ENCODE data around the gene MT1G. TPM values are rescaled to one million over a fixed set of nuclear protein-coding genes. Genes with fewer than 3 reads are reported as not detected.
A peak's percentile ranks its signal among the peaks of the same experiment; 100 is the strongest.

Gene MT1G
- total RNA-seq, 1 experiment from 2014 or later = not detected

DNA sequence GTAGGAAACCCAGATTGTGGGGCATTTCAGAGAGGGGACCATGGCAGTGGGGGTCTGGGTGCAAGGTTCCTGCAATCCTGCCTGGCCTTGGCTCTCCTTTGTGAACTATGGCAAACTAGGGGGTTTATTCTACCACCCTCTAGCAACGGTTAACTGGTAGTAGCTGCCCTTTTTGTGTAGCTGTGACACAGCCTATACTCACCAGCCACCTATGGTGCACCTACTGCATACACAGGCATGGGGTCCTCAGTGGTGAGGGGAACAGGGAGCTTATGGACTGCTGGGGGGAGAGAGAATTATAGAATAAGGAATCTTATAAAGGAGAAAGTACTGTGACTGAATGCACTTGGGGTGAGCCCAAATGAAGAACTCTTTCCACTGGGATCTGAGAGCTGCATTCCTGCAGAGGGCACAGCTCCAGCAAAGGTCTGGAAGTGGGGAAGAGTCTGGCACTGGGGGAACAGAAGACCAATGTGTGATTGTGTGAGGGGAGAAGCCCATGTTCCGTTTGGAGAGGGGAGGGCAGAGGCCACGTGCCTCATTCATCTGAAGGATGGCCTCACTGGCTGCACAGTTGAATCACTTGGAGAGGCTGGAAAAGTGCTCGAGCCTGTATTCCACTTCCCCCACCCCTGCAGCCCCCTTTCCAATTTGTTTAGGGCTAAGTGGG is 16.5 kb upstream of the MT1G start:
- H3K4me3 Mint-ChIP-seq (ENCODE audit: unreplicated experiment) = no peak overlapping the region
- H3K9me3 Mint-ChIP-seq (ENCODE audit: unreplicated experiment) = peaks cover 11% of the 10 kb centered on the region
- Histone ChIP-seq H3K36me3 (ENCODE audit: control insufficient read depth, insufficient read depth, low read length) (no peaks in the 10 kb centered on the region), H3K4me1 (peaks cover 8% of the 10 kb centered on the region; the same call in 1 of the 2 replicates), H3K9me3 (peaks cover 8% of the 10 kb centered on the region), H3K4me3 (ENCODE audit: low read depth, low read length) (no peak overlapping the region), H3K27me3 (replicated peaks; ENCODE audit: control insufficient read depth, insufficient read depth, low read length) (no peaks in the 10 kb centered on the region)
- TF ChIP-seq CTCF (IDR thresholded peaks at IDR 0.05; ENCODE audit: insufficient read depth in 1 of 2, low read depth in 1 of 2, low read length in 1 of 2, severe bottlenecking in 1 of 2, unreplicated experiment in 1 of 2) = no peak
- CTCF ChIA-PET = no interaction called here
- H3K27me3 Mint-ChIP-seq (ENCODE audit: insufficient read depth, unreplicated experiment) = peaks cover 7% of the 10 kb centered on the region
- H3K4me1 Mint-ChIP-seq (ENCODE audit: low read depth, unreplicated experiment) = no peaks in the 10 kb centered on the region
- intact Hi-C loops (cut with micrococcal nuclease; ENCODE audit: unreplicated experiment) = no loop called here
- no peak overlapping the region for H3K27ac Mint-ChIP-seq (ENCODE audit: unreplicated experiment)
- BruUV-seq (replicated peaks) = no TSS peak
- no peak for DNase-seq
- POLR2A ChIA-PET = no interaction called here
- H3K36me3 Mint-ChIP-seq (ENCODE audit: insufficient read depth, unreplicated experiment) = no peaks in the 10 kb centered on the region

DNA sequence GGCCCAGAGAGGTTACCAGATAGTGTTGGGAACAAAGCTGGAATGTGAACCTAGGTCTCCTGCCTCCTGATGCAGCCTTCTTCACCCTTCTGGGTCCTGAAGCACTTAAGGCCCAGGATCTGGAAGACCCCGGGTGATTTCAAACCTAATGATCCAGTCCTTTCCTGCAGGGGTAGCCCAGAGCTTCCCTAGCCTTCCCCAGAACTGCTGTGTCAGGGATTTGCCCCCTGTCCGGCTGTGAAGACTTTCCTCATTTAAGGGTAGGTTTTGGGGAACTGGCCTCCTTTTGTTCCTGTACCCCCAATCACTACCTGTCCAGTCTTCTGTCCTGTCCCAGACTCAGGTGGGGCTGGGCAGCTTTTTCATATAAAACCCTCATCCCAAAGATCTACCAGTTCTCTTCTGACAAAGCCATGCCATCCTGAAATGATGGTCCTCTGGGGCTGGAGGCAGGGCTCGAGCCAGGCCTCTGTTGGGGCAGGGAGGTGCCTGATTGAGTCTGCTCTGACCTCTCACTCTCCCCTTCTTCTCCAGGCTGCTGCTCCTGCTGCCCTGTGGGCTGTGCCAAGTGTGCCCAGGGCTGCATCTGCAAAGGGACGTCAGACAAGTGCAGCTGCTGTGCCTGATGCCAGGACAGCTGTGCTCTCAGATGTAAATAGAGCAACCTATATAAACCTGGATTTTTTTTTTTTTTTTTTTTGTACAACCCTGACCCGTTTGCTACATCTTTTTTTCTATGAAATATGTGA is 15.7 kb upstream of the MT1G start:
- intact Hi-C loops (cut with micrococcal nuclease; ENCODE audit: unreplicated experiment) = no loop called here
- Histone ChIP-seq H3K4me1 (peaks cover 8% of the 10 kb centered on the region; the same call in 1 of the 2 replicates), H3K4me3 (ENCODE audit: low read depth, low read length) (no peak overlapping the region), H3K27me3 (replicated peaks; ENCODE audit: control insufficient read depth, insufficient read depth, low read length) (no peaks in the 10 kb centered on the region), H3K9me3 (peaks cover 8% of the 10 kb centered on the region), H3K36me3 (ENCODE audit: control insufficient read depth, insufficient read depth, low read length) (no peaks in the 10 kb centered on the region)
- Mint-ChIP-seq H3K27me3 (ENCODE audit: insufficient read depth, unreplicated experiment) (peaks cover 7% of the 10 kb centered on the region), H3K4me1 (ENCODE audit: low read depth, unreplicated experiment) (no peaks in the 10 kb centered on the region), H3K4me3 (ENCODE audit: unreplicated experiment) (no peak overlapping the region), H3K9me3 (ENCODE audit: unreplicated experiment) (peaks cover 11% of the 10 kb centered on the region), H3K36me3 (ENCODE audit: insufficient read depth, unreplicated experiment) (no peaks in the 10 kb centered on the region), H3K27ac (ENCODE audit: unreplicated experiment) (no peak overlapping the region)
- TF ChIP-seq CTCF (IDR thresholded peaks at IDR 0.05; ENCODE audit: insufficient read depth in 1 of 2, low read depth in 1 of 2, low read length in 1 of 2, severe bottlenecking in 1 of 2, unreplicated experiment in 1 of 2) = no peak
- POLR2A ChIA-PET = interaction anchor here (0.9 kb wide), 1 partner anchor 26 kb away, joined by 3 read pairs; no protein-coding TSS in a partner anchor
- no peak for DNase-seq
- no TSS peak for BruUV-seq (replicated peaks)
- CTCF ChIA-PET = interaction anchor here (2.3 kb wide), 1 partner anchor 19 kb away, joined by 11 read pairs; no protein-coding TSS in a partner anchor

- DNase-seq = no peak
- no peaks in the 10 kb centered on the region for H3K4me1 Mint-ChIP-seq (ENCODE audit: low read depth, unreplicated experiment)
- no TSS peak for BruUV-seq (replicated peaks)
- peaks cover 11% of the 10 kb centered on the region for H3K9me3 Mint-ChIP-seq (ENCODE audit: unreplicated experiment)
- H3K4me3 Mint-ChIP-seq (ENCODE audit: unreplicated experiment) = peak overlapping the region; percentile 95
- H3K36me3 Mint-ChIP-seq (ENCODE audit: insufficient read depth, unreplicated experiment) = no peaks in the 10 kb centered on the region
- intact Hi-C loops (cut with micrococcal nuclease; ENCODE audit: unreplicated experiment) = loop anchor here (1.0 kb wide), 1 partner anchor 8 kb away; no protein-coding TSS in a partner anchor
- H3K4me3 ChIP-seq (ENCODE audit: low read depth, low read length) = peak overlapping the region; percentile 65
- H3K27ac Mint-ChIP-seq (ENCODE audit: unreplicated experiment) = no peak overlapping the region
- ChIA-PET POLR2A (interaction anchor here (0.9 kb wide), 1 partner anchor 26 kb away, joined by 3 read pairs; no protein-coding TSS in a partner anchor), CTCF (interaction anchor here (2.3 kb wide), 1 partner anchor 19 kb away, joined by 11 read pairs; no protein-coding TSS in a partner anchor)
- no peaks in the 10 kb centered on the region for H3K27me3 ChIP-seq (replicated peaks; ENCODE audit: control insufficient read depth, insufficient read depth, low read length)
- no peak for TF ChIP-seq CTCF (IDR thresholded peaks at IDR 0.05; ENCODE audit: insufficient read depth in 1 of 2, low read depth in 1 of 2, low read length in 1 of 2, severe bottlenecking in 1 of 2, unreplicated experiment in 1 of 2)
- H3K27me3 Mint-ChIP-seq (ENCODE audit: insufficient read depth, unreplicated experiment) = peaks cover 7% of the 10 kb centered on the region
- H3K4me1 ChIP-seq = peaks cover 8% of the 10 kb centered on the region; the same call in 1 of the 2 replicates
- peaks cover 8% of the 10 kb centered on the region for H3K9me3 ChIP-seq
- H3K36me3 ChIP-seq (ENCODE audit: control insufficient read depth, insufficient read depth, low read length) = no peaks in the 10 kb centered on the region
These were observed 15.0 kb upstream of the MT1G start for GRCh38 chr16:56682703-56683397.

Data from Caco-2 (cell line).